Suppressor macrophage treated with lipopolysaccharide for 4 hours (primary cell): ENCODE results near the gene CCDC9.
"Not testable (repeated sequence)": the region's sequence is repeated elsewhere in the genome, so short reads cannot be mapped to it uniquely, and the experiment has no call there.

ENCODE experiments used
- DNase-seq: peaks from one replicate; pipeline ENCODE4 v3.0.0-alpha.2; 2020

CCDC9 gene

GRCh38 chr19:47261946-47262793 is 5.8 kb downstream of the CCDC9 start:
- not testable (repeated sequence) for DNase-seq

GRCh38 chr19:47264629-47265028 is 8.3 kb downstream of the CCDC9 start:
- no peak for DNase-seq

- DNase-seq: no peak
Measured at GRCh38 chr19:47266401-47266941, 10.1 kb downstream of the CCDC9 start.

DNA sequence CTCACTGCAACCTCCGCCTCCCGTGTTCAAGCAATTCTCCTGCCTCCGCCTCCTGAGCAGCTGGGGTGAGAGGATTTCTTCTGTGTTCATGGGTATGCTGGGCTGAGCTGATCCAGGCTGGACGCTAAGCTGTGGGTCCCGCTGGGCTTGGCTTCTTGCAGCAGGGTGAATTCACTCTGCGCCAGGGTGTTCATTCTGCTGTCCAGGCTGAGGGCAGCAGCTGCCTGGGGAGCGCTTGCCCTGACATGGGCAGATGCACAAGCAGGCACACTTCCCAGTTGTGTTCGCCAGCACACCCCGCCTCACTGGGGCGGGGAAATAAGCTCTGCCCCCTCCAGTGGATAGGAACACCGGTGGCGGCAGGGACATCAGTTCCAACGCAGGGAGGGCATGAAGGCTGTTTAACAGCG is 11.0 kb downstream of the CCDC9 start:
- DNase-seq: no peak

- DNase-seq: no peak
Measured at GRCh38 chr19:47268028-47268427, 11.7 kb downstream of the CCDC9 start.

DNA sequence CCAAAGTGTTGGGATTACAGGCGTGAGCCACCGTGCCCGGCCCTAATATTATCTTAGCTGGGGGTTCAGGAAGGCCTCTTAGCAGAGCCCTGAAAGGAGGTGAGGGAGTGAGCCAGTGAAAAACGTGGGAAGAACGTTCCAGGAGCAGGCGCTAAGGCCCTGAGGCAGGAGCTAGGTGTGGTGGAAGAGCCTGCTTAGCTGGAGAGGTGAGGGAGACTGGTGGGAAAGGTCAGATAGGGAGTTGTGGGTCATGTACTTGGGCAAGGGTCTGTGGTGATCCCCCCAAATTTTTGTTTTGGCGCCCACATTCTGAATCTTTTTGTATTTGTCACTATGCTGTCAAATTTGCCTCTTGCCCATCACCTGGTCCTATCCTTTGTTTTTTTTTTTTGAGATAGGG is 13.3 kb downstream of the CCDC9 start:
- DNase-seq: no peak

DNA sequence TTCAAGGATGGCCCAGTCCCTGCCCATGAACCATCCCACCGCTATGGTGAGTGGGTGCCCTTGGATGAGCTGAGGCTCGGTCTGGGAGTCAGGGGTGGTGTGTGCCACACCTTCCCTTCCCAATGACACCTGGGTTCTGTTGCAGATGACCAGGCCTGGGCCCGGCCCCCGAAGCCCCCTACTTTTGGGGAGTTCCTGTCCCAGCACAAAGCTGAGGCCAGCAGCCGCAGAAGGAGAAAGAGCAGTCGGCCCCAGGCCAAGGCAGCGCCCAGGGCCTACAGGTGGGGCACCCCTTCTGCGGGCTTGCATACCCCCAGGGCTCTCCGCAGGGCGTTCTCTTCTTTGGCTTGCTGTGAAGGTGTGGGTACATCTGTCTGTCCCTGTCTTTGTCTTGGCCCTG is 14.1 kb downstream of the CCDC9 start:
- DNase-seq: no peak

DNA sequence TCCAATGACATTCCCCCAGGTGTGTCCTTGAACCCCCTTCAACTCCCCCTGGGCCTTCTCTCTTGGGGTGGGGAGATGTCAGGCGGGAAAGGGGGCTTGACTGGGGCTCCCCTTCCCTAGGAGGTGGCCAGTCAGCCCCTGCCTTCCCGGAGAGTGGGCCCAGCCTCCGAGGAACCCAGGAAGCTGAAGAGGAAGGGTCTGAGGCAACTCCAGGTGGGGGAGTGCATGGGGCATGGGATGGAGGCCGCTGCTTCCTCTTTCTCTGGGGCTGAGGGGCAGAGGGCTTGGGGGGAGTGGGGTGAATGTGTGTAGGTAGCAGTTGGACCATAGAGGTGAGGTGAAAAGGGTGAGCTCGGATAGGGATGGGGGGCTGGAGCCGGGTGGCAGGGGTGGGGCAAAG is 15.6 kb downstream of the CCDC9 start:
- no peak for DNase-seq

GRCh38 chr19:47272448-47273312 is 16.4 kb downstream of the CCDC9 start:
- no peak for DNase-seq

GRCh38 chr19:47273313-47274070 is 17.2 kb downstream of the CCDC9 start:
- DNase-seq: peak; percentile 94

DNA sequence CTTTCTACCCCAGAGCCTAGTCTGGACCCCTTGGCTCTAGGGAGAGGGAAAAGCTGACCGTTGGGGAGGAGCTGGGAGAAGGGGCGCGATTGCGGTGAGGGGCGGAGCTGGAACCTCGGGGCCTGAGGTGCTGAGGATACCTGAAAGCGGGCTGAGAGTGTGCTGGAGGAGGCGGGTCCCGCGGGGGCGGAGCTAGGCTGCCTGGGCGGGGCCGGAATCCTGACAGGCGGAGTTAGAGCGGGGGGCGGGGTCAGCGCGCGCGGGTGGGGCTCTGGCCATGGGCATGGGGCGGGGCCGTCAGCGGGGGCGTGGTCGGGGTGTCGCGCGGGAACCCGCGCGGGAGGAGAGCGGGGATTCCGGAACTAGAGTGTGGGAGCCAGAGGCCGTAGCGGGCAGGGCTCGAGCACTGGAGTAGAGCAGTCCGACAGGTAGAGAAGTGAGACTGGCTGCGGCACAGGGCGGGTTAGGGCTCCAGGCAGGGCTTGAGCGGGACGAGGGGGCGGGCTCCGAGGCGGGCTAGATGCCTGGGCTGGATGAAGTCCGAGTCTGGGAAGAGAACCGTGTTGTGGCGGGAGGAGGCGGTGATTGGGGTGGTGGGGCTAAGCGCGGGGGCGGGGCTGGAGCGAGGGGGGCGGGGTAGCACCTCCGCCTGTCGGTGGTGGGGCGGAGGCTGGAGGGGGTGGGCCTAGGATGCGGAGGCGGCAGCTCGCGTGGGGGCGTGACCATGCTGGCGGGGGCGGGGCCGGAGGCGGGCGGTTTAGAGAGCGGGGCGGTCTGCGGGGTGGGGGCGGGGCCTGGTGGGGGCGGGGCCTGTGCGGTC is 18.0 kb downstream of the CCDC9 start, which contains the start of gene INAFM1:
TSS of gene INAFM1 (plus strand) at position 815 of the 820 bp plus-strand sequence. CDS start 35 bp downstream, outside the sequence.
- peak; percentile 98 for DNase-seq

- DNase-seq: no peak
Measured at GRCh38 chr19:47274891-47275761, 18.8 kb downstream of the CCDC9 start.

GRCh38 chr19:47275791-47276461 is 19.6 kb downstream of the CCDC9 start:
- no peak for DNase-seq

DNA sequence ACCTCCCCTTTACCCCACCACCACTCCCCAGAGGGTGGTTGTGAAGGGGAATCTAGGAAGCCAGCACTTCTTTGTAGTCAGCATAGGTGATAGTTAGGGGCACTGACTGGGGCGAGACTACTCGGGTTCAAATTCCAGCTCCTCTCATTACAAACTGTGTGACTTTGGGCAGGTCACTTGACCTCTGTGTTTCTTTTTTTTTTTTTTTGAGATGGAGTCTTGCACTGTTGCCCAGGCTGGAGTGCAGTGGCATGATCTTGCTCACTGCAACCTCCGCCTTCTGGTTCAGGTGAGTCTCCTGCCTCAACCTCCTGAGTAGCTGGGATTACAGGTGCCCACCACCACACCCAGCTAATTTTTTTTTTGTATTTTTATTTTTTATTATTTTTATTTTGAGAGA is 20.2 kb downstream of the CCDC9 start:
- not testable (repeated sequence) for DNase-seq

- DNase-seq: peak; percentile 54
Measured at GRCh38 chr19:47280183-47280797, 24.0 kb downstream of the CCDC9 start.

GRCh38 chr19:47283405-47284059 is 27.2 kb downstream of the CCDC9 start:
- DNase-seq: no peak

DNA sequence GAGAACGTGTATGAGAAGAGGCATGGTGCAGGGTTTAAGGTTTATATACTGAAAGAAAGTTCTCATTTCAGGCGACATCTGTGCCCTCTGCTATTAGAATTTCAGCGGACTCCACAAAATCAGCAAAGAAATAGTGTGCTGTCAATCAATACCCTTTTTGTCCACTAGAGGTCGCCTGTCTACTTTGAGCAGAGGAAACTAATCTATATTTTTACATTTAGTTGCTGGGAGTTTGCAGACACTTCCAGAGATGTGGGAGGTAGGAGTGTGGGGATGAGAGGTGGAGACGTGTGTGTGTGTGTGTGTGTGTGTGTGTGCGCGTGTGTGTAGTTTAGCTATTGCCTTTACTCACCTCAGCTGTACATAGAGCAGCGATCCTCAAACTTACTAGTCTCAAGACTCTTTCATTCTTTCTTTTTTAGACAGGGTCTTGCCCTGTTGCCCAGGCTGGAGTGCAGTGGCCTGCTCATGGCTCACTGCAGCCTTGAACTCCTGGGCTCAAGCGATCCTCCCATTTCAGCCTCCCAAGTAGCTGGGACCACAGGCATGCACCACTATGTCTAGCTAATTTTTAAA is 28.1 kb downstream of the CCDC9 start:
- DNase-seq: peak; percentile 77

DNA sequence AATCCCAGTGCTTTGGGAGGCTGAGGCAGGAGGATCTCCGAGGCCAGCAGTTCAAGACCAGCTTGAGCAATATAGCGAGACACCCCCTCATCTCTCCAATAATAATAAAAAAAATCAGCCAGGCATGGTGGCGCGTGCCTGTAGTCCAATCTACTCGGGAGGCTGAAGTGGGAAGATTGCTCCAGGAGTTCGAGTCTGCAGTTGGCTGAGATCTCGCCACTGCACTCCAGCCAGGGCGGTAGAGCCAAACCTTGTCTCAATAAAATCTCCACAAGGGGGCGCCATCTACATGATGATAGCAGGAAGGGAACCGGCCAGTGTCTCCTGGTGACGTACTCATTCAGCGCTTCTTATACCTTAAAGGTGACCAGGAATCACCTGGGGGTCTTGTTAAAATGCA is 39.7 kb downstream of the CCDC9 start:
- DNase-seq: peak; percentile 94

DNA sequence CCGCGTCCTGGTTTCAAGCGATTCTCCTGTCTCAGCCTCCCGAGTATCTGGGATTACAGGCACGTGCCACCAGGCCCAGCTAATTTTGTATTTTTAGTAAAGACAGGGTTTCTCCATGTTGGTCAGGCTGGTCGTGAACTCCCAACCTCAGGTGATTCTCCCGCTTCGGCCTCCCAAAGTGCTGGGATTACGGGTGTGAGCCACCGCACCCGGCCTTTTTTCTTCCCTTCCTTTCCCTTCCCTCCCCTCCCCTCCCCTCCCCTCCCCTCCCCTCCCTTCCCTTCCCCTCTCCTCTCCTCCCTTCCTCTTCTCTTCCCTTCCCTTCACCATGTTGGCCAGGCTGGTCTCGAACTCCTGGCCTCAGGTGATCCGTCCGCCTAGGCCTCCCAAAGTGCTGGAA is 44.5 kb downstream of the CCDC9 start:
- DNase-seq: not testable (repeated sequence)
